H54 (cell line): ENCODE results near the gene C11orf98.
A peak's percentile ranks its signal among the peaks of the same experiment; 100 is the strongest.
"Not testable (repeated sequence)": the region's sequence is repeated elsewhere in the genome, so short reads cannot be mapped to it uniquely, and the experiment has no call there.

ENCODE experiments used
- DNase-seq: peaks from one replicate; pipeline ENCODE4 v3.0.0; 2011; ENCODE audit warnings: low spot score, mixed read lengths; ENCODE audit not compliant: insufficient read length
- FAIRE-seq: peaks from 3 replicates; lab custom pipeline; 2011; peaks lifted over from hg19 to GRCh38; lab: Jason Lieb, UNC
- POLR2A ChIP-seq: IDR thresholded peaks from 2 replicates; pipeline ENCODE4 v1.6.1; 2011; ENCODE audit warnings: low read depth, mild to moderate bottlenecking, low read length

C11orf98 gene

GRCh38 chr11:62673196-62673525 lies 8.2 kb upstream of the C11orf98 start:
- TF ChIP-seq POLR2A = no peak
- FAIRE-seq (no peak), DNase-seq (no peak)

GRCh38 chr11:62671608-62672389 lies 6.8 kb upstream of the C11orf98 start, which contains the start of the genes LBHD1 and UQCC3:
TSS of gene LBHD1 (minus strand) at chr11:62672267. CDS start at chr11:62670031, 2,236 bp downstream.
TSS of gene UQCC3 (plus strand) at chr11:62671673. CDS start at chr11:62671746, 73 bp downstream.
- peak; percentile 79 for TF ChIP-seq POLR2A
- FAIRE-seq (no peak), DNase-seq (peak; percentile 62)

GRCh38 chr11:62671236-62671607 lies 6.2 kb upstream of the C11orf98 start:
- no peak for DNase-seq
- TF ChIP-seq POLR2A = no peak
- FAIRE-seq = no peak

GRCh38 chr11:62669420-62670161 lies 4.6 kb upstream of the C11orf98 start:
- no peak for TF ChIP-seq POLR2A
- DNase-seq (no peak), FAIRE-seq (no peak)

GRCh38 chr11:62667460-62667859 lies 2.5 kb upstream of the C11orf98 start:
- FAIRE-seq (no peak), DNase-seq (no peak)
- no peak for TF ChIP-seq POLR2A

- TF ChIP-seq POLR2A = no peak; the same call in 1 of the 2 replicates
- DNase-seq (no peak), FAIRE-seq (no peak)
Observed at GRCh38 chr11:62666259-62666926, 1.4 kb upstream of the C11orf98 start.

GRCh38 chr11:62665599-62666258 lies 719 bp upstream of the C11orf98 start:
- TF ChIP-seq POLR2A = peak; percentile 31
- FAIRE-seq (no peak), DNase-seq (no peak)

GRCh38 chr11:62664405-62665074 lies 470 bp downstream of the C11orf98 start:
- no peak for FAIRE-seq
- no peak for TF ChIP-seq POLR2A
- DNase-seq = peak; percentile 42

GRCh38 chr11:62656796-62657429 lies 8.1 kb downstream of the C11orf98 start:
- no peak for TF ChIP-seq POLR2A
- FAIRE-seq = no peak
- no peak for DNase-seq

GRCh38 chr11:62654297-62654696 lies 10.7 kb downstream of the C11orf98 start:
- FAIRE-seq = no peak
- no peak for DNase-seq
- TF ChIP-seq POLR2A = no peak

- TF ChIP-seq POLR2A = no peak
- FAIRE-seq = no peak
- no peak for DNase-seq
Observed at GRCh38 chr11:62652161-62653006, 12.6 kb downstream of the C11orf98 start.

GRCh38 chr11:62650283-62650682 lies 14.7 kb downstream of the C11orf98 start:
- not testable (repeated sequence) for DNase-seq, FAIRE-seq
